Left kidney (tissue), 8 donors: ENCODE results near the gene GCH1. TPM values are rescaled to one million over a fixed set of nuclear protein-coding genes. Genes with fewer than 3 reads are reported as not detected.
"Not testable (repeated sequence)": the region's sequence is repeated elsewhere in the genome, so short reads cannot be mapped to it uniquely, and the experiment has no call there.

Experiments
- DNase-seq: peaks from one replicate; pipeline ENCODE4 v3.0.0-alpha.2; 2013
- long read RNA-seq, 8 donors: transcript quantifications; one replicate each; lab custom pipeline, GENCODE V29; 2026
- polyA plus RNA-seq: library from polyadenylated mRNA; unstranded; fragments of 120-200 nt; gene quantifications from one replicate; pipeline ENCODE4 v1.2.1, GENCODE V29; 2013; ENCODE audit not compliant: insufficient read length

The GCH1 gene, protein sequence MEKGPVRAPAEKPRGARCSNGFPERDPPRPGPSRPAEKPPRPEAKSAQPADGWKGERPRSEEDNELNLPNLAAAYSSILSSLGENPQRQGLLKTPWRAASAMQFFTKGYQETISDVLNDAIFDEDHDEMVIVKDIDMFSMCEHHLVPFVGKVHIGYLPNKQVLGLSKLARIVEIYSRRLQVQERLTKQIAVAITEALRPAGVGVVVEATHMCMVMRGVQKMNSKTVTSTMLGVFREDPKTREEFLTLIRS
- polyA plus RNA-seq: 10.0 TPM
- long read RNA-seq, donor 1, partial matches to known transcripts: 0 of 2 reads
- long read RNA-seq, donor 1, other reads (novel, unspliced or antisense): 0 of 2 reads
- long read RNA-seq, donor 2: 0 reads
- long read RNA-seq, donor 3, partial matches to known transcripts: 0 of 2 reads
- long read RNA-seq, donor 3, other reads (novel, unspliced or antisense): 0 of 2 reads
- long read RNA-seq, donor 4: 0 reads
- long read RNA-seq, donor 5, partial matches to known transcripts: 0 of 3 reads
- long read RNA-seq, donor 5, other reads (novel, unspliced or antisense): 0 of 3 reads
- long read RNA-seq, donor 6, partial matches to known transcripts: 5 of 5 reads
- long read RNA-seq, donor 6, other reads (novel, unspliced or antisense): 0 of 5 reads
- long read RNA-seq, donor 7, partial matches to known transcripts: 0 of 2 reads
- long read RNA-seq, donor 7, other reads (novel, unspliced or antisense): 0 of 2 reads
- long read RNA-seq, donor 8: 0 reads

DNA sequence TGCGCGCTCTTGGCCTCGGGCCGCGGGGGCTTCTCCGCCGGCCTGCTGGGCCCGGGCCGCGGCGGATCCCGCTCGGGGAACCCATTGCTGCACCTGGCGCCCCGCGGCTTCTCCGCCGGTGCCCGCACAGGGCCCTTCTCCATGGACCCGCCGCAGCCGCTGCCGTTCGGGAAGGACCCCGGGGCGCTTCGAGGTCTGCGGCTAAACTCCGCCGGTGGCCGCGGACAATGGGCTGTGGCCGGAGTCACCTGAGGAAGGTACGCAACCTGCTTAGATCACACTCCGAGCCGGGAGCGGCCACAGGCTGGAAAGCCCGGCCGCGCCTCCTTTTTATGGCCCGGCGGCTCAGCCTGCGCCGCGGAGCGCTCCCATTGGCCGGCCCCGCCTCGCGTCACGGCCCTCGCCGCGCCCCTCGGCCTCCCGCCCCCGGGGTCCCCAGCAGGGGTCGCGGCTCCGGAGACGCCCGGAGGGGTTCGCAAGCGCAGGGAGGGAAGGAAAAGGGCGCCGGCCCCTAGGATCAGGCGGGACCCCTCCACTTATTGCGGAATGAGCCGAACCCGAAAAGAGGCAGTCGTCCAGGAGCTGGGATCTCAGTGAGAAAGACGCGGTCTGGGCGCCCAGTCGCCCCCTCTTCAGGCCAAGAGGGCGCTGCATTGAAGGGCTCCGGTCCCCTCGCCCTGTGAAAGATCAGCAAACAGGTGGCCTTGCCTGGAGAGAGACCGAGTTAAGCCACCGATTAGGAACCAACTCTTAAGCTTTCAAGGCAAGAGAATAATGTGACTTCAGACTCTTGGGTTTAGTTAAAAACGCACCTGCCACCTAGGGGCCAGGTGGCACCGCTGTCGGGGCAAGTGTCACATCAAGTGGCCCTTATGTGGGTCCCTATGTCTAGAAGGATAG is at the start of gene GCH1:
Gene GCH1, minus strand, starts transcription at position 306 of the 900 bp plus-strand sequence. Its CDS starts 163 bp downstream, at position 143.
- DNase-seq: peak; percentile 76

DNA sequence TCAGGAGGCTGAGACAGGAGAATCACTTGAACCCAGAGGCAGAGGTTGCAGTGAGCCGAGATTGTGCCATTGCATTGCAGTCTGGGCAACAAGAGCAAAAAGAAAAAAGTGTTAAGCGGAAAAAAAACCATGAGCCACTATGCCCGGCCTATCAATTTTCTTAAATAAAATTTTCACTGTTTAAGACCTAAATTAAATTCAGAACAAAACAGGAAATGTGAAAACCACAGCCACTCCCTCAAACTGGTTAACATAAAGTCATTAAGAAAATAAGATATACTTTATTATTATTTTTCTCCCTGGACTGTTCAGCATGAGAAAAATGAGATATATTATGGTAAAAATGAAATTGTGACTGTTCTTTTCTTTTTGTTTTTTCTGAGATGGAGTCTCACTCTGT is 44.6 kb upstream of the GCH1 start:
- DNase-seq: no peak

DNA sequence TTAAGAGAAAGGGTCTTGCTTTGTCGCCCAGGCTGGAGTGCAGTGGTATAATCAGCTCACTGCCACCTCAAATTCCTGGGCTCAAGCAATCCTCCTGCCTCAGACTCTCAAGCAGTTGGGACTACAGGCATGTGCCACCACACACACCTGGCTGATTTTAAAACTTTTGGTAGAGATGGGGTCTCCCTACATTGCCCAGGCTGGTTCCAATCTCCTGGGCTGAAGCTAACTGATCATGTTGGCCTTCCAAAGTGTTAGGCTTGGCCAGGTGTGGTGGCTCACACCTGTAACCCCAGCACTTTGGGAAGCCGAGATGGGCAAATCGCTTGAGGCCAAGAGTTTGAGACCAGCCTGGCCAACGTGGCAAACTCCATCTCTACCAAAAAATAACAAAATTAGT is 43.9 kb upstream of the GCH1 start:
- DNase-seq: no peak

DNA sequence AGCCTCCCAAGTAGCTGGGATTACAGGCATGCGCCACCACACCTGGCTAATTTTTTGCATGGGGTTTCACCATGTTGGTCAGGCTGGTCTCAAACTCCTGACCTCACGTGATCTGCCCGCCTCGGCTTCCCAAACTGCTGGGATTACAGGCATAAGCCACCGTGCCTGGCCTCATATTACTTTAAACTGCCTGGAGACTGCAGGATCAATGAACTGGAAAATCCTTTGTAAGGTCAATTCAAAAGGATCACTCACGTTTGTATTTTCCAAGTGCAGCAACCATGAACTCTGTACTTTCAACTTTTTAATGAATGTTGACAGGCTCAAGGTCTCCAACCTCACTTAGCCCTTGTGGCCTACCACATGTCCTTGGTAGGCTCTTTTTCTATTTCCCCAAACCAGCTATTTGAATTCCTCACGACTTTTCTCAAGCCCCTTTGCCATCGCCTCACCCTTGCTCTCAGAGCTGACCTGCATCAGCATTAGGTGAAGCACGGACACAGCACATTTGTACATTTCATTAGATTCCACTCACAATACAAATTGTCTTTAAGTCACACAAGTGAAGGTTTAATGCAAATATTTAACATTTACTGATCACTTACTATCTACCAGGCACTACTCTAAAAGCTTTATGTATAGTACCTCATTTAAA is 42.2 kb upstream of the GCH1 start:
- no peak for DNase-seq

DNA sequence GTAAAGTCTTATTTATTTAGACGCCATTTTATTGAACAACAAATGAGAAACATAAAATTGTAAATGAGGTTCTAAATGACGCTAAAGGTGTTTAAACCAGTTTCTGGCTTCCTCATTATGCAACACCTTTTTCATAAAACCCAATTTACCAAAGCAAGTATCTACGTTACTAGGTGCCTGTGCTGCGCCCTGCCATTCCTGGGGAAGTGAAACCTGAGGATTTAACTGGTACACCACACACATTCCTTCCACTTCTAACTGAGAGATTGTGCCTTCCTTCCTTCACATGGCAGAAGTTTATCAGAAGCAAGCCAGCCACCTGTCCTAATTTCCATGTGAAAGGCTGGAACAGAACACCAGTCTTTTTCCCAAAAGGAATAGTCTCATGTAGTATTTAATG is 40.3 kb upstream of the GCH1 start:
- DNase-seq: no peak

DNA sequence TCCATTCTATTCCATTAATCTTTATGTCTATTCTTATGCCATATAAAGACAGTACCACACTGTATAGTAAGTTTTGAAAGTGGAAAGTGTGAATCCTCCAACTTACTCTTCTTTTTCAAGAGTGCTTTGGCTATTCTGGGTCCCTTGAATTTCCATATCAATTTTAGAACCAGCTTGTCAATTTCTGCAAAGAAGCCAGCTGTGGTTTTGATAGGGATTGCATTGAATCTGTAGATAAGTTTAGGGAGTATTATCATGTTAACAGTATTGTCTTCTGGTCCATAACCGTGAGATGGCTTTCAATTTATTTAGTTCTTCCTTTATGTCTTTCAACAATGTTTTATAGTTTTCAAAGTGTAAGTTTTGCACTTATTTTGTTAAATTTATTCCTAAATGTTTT is 34.2 kb upstream of the GCH1 start:
- no peak for DNase-seq

DNA sequence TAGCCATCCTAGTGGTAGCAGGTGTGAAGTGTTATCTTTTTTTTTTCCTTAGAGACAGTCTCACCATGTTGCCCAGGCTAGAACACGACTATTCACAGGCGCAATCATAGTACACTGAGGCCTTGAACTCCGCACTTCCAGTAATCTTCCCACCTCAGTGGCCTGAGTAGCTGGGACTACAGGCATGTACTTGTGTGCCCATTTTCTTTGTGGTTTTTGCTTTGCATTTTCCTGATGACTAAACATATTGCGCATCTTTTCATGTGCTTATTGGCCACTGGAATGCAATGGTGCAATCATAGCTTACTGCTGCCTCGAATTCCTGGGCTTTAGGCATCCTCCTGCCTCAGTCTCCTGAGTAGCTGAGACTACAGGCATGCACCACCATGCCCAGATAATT is 33.3 kb upstream of the GCH1 start:
- no peak for DNase-seq

DNA sequence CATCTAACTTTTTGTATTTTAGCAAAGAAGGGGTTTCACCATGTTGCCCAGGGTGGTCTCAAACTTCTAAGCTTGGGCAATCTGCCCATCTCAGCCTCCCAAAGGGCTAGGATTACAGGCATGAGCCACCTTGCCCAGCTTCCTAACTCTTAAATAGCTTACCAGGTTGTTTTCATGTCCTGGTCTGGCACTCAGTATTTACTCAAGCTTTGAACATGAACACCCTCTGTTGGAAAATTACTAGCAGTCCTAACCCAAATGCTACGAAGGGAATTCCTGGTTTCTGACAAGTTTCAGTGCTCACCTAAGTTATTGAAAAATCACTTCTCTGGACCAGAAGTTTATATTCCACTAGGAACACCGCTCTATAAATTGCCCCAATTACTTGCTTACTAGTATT is 32.5 kb upstream of the GCH1 start:
- no peak for DNase-seq

DNA sequence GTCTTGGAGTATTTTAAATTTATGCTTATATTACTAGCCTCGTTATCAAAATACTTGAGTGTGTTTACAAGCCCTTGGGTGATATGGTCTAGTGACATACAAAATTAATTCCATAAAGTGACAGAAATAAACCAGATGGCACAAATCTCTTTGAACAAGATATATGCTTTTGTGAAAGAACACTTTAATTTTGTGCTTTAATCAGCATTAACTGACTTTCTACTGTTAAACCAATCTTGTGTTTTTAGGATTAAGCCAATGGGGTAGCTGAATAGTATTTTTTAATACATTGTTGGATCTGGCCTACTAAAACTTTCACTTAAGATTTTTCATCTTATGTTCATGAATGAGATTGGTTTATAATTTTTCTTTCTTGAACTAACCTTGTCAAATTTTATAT is 30.4 kb upstream of the GCH1 start:
- DNase-seq: no peak

DNA sequence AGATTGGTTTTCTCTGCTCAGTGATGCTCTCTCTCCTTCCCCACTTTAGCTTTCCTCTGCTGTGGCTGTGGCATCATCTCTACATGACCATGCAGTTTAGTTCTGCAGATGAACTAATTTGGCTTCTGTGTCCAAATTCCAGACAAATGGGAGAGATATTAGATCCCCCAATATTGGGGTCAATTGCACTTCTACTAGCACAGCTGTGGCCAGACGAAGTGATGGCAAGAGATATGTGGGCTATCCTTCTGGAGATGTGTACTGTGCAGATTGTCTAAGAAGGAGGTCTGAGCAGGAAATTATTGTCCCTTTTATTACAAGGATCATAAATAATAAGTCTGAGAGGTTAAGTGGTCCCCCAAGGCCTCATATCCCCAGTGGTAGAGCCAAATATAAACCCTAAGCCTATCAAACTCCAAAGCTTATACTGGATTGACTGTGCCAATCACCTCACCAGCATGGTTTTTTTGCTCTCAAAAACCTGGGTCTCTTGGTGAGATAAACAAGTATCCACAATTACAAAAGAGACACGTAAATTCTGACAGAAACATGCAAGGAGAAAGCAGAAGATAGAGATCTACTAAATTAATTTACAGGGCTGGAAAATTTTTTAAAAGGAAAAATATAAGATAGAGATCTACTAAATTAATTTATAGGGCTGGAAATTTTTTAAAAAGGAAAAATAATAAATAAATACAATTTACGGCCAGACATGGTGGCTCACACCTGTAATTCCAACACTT is 29.1 kb upstream of the GCH1 start:
- no peak for DNase-seq

DNA sequence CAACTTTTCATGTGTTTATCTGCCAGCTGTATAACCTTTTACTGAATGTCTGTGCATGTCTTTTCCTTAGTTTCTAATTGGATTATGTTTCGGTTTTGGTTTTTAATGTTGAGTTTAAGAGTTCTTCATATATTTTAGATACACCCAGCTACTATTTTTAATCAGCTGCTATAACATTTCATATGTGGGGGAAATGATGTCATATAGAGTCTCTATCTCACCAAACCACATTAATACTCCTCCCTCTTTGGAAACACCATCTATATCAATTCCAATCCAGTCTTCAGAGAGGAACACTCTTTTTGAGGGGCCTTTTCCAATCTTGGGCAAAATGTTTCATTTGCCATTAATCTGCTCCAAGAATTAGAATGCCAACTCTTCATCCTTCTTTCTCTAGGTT is 28.5 kb upstream of the GCH1 start:
- DNase-seq: no peak

DNA sequence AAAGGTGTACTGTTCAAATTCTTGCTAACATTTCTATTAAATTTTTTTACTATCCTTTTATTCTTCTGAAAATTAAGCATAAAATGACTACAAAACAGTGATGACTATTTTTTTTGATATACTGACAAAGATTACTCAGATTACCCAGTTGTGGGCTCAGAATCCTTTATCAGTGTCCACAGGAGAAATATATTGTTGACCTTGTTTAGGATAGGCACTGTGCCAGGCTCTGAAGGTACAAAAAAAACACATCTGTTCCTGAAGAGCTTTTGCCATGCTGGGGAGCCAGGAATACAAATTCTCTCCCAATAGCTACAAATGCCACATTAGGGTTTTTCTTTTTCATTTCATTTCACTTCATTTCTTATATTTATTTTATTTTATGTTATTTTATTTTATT is 26.9 kb upstream of the GCH1 start:
- DNase-seq: no peak

DNA sequence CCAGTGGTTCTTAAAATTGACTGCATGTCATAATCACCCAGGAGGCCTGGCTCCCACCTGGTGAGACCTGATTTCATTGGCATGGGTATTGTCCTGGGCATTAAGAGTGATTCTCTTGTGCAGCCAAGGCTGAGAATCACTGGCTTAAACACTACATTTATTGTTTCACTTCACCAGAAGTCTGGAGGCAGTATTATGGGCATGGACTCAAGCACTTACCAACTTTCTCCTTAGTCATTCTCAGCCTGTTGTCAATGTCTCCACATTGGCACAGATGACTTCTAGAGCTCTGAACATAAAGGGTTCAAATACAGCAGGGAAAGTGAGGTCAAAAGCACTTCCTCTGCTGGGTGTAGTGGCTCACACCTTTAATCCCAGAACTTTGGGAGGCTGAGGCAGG is 25.6 kb upstream of the GCH1 start:
- DNase-seq: no peak

DNA sequence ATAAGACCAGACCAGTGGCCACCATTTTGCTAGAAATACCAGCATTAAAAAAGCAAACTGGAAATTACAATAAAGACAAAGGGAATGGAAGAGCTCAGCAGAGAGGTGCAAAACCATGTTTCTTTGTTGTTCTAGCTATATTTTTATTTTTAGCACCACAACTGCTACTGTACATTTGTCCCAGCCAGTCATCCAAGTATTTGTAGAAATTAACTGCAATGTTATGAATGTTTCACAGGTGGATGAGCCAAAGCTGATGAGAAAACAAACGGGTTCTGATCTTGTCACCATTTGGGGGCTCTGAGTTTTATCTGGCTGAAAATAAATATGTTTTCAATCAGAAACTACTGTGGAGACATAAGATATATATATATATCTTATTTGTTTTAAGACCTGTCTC is 24.9 kb upstream of the GCH1 start:
- no peak for DNase-seq

DNA sequence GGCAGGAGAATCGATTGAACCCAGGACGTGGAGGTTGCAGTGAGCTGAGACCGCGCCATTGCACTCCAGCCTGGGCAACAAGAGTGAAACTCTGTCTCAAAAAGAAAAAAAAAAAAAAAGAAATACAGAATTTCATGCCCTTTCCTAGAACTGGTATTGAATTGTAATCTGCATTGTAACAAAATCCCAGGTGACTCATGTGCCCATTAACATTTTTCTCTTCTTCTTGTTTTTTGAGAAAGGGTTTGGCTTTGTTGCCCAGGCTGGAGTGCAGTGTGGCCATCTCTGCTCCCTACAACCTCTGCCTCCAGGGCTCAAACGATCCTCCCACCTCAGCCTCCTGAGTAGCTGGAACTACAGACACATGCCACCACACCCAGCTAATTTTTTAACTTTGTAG is 23.9 kb upstream of the GCH1 start:
- not testable (repeated sequence) for DNase-seq

DNA sequence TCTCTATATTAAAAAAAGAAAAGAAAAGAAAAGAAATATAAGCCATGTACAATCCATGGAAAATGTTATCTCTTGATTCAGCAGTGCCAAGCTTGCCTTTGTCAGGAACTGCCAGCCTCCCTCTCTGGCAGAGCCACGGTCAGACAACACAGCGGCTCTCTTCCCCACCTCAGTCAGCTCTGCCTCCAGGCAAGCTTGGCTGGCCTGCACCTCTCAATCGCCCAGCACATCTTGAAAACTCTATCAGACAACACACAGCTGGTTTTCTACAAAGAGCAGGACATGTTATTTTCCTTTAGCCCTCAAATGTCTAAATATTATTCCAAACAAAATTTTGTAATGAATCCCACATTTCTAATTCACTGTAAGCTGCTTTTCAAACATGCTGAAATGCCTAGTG is 20.0 kb upstream of the GCH1 start:
- no peak for DNase-seq

DNA sequence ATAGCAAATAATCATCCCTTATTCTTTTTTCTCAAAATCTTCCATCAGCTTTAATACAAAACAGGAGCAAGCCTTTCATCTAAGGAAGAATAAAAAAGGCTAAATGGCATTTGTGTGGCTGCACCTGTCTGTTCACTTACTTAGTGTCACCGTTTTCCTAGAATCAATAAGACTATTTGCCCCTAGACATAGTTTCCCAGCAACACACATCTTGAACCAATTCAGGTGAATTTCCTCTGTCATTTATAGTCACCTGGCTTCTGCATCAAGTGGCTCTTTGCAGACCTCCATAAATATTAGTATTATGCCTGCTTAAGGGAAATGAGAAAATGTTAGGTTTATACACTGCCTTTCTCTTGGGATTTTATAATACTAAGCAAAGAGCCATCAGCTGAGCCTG is 17.4 kb upstream of the GCH1 start:
- DNase-seq: no peak

DNA sequence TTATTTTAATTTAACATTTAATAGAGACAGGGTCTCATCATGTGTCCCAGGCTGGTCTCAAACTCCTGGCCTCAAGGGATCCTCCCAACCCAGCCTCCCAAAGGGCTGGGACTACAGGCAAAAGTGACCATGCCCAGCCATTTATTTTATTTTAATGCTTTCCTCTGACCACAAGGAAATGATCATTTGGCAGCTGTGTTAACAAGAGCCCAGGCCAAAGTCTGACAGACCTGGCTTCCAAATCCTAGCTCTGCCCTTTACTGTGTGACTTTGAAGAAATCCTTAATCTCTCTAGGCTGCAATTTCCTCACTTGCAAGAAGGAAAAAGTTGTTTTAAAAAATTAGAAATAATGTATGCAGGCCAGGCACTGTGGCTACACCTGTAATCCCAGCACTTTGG is 16.7 kb upstream of the GCH1 start:
- no peak for DNase-seq

DNA sequence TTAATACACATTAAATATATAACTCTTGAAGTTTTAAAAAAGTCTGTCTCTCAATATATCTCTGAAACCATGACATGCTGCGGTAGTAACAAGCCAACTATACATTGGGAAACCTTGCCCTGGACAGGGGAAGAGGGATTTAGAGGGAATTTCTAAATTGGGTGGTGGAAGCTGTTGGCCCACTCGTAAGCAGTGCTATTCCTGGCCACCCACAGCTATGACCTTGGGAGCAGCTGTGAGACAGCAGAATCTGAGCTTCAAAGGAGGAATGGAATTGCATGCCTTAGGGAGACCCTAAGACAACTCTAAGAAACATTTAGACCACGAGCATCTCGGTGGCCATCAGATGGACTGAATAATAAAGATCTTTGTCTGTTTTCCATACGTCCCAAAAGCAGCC is 15.8 kb upstream of the GCH1 start:
- no peak for DNase-seq

DNA sequence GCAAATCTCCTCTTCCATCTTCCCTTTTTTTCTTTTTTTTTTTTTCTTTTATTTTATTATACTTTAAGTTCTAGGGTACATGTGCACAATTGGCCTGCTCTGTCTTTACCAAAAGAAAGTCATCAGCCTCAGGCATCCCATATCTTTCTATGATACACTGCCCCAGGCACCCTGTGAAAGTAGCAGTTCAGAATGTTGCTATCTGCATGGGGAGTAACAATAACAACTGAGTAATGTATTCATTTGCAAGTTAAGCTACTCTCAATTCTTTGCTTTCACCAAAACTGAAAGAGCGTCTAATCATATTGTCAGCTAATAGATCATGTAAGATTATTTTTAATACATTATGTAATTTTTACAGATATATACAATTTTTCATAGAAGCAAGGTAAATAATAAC is 13.5 kb upstream of the GCH1 start:
- no peak for DNase-seq

DNA sequence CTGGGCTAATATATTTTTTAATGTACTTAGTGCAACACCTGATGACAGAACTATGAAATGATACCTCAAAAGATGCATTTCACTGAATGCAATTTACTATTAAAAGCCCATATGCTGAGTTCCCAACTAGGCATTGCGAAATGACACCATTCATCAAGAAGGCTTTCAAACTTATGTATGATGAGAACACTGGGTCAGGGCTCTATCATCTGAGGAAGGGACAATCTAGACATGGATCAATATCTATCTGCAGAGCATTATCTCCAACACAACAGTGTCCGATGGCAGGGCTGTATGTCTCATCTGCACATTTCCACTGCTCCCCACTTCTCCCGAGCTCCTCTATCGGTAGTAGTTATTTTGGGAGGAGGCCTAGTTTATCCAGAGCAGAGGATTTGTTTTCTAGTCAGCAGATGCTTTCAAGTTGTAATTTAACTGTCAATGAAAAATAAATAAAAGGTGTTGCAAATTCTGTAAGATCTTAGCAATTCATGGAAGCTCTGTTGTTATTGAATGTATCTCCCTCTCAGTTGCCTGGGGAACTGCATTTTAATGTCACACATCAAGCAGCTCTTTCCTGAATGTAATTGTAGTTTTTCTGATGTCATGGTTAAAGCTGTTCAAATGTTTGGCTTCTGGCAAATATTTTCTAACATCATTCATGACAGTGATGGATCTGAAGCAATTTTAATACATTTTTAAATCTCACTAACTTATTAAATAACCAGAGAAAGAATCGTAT is 7.4 kb upstream of the GCH1 start:
- no peak for DNase-seq
